PFSK-1 (cell line): Measurements from ENCODE around the gene ZFP36.

Experiments
- FOXP2 ChIP-seq: optimal IDR thresholded peaks from 2 replicates; pipeline ENCODE3; 2011; ENCODE audit warnings: borderline replicate concordance, control low read depth, inconsistent platforms; ENCODE audit not compliant: insufficient read depth; ENCODE audit errors: extremely low read length, extremely low read depth
- POLR2AphosphoS5 ChIP-seq: IDR thresholded peaks from 2 replicates; pipeline ENCODE4 v1.6.1; 2012; ENCODE audit warnings: low read depth, mild to moderate bottlenecking, control low read depth, low read length, moderate library complexity
- REST ChIP-seq, 2 experiments: IDR thresholded peaks; 2 replicates each; pipeline versions ENCODE4 v1.6.1 to v1.8.0; 2011 to 2012; ENCODE audit warnings: low read depth in 2 of 2, low read length in 2 of 2, control low read depth in 1 of 2, inconsistent platforms in 1 of 2, mild to moderate bottlenecking in 1 of 2, moderate library complexity in 1 of 2; ENCODE audit not compliant: insufficient read depth in 1 of 2
- SIN3A ChIP-seq: IDR thresholded peaks from 2 replicates; pipeline ENCODE4 v1.6.1; 2012; ENCODE audit warnings: mild to moderate bottlenecking, low read length, moderate library complexity, borderline replicate concordance; ENCODE audit not compliant: insufficient read depth
- TAF1 ChIP-seq: IDR thresholded peaks from 2 replicates; pipeline ENCODE4 v1.6.1; 2012; ENCODE audit warnings: low read length, control low read depth, borderline replicate concordance; ENCODE audit not compliant: insufficient read depth

ZFP36 gene

GRCh38 chr19:39415111-39416046 lies 8.7 kb downstream of the ZFP36 start:
- TF ChIP-seq FOXP2 (no peak), TAF1 (no peak), POLR2AphosphoS5 (no peak), SIN3A (no peak), REST (IDR thresholded peaks at IDR 0.05; ENCODE audit: insufficient read depth in 1 of 2, low read depth in 2 of 2, low read length in 2 of 2) (no peak)

- no peak for TF ChIP-seq TAF1
- TF ChIP-seq FOXP2 = no peak
- no peak for TF ChIP-seq POLR2AphosphoS5
- no peak for TF ChIP-seq SIN3A
- TF ChIP-seq REST (IDR thresholded peaks at IDR 0.05; ENCODE audit: insufficient read depth in 1 of 2, low read depth in 2 of 2, low read length in 2 of 2) = no peak
These were observed 9.8 kb downstream of the ZFP36 start for GRCh38 chr19:39416152-39417120.

GRCh38 chr19:39417463-39418181 lies 11.0 kb downstream of the ZFP36 start:
- TF ChIP-seq FOXP2 (no peak), REST (IDR thresholded peaks at IDR 0.05; ENCODE audit: insufficient read depth in 1 of 2, low read depth in 2 of 2, low read length in 2 of 2) (no peak), POLR2AphosphoS5 (no peak), TAF1 (no peak), SIN3A (no peak)

- TF ChIP-seq SIN3A (no peak), POLR2AphosphoS5 (no peak), FOXP2 (no peak), TAF1 (no peak), REST (IDR thresholded peaks at IDR 0.05; ENCODE audit: insufficient read depth in 1 of 2, low read depth in 2 of 2, low read length in 2 of 2) (no peak)
These were observed 12.4 kb downstream of the ZFP36 start for GRCh38 chr19:39419003-39419402.
